SK-N-SH (cell line): ENCODE results near the gene JAML.

ENCODE experiments used
- CTCF ChIP-seq: fragments of 200-600 bp; sonication (generic); IDR thresholded peaks from 2 replicates; pipeline ENCODE4 v1.6.1; 2017; ENCODE audit warnings: antibody characterized with exemption, mild to moderate bottlenecking, moderate library complexity
- EP300 ChIP-seq, 2 experiments: IDR thresholded peaks; 2 replicates each; pipeline versions ENCODE4 v1.4.0 to v1.6.1; 2012; ENCODE audit warnings: borderline replicate concordance in 1 of 2, low read depth in 1 of 2, low read length in 1 of 2
- EZH2phosphoT487 ChIP-seq: fragments of 200-600 bp; sonication (generic); IDR thresholded peaks from 2 replicates; pipeline ENCODE4 v1.6.1; 2017; ENCODE audit warnings: low read depth, mixed run types, mild to moderate bottlenecking, antibody characterized with exemption, moderate library complexity, borderline replicate concordance
- FOXJ3 ChIP-seq: sonication (generic); formaldehyde crosslinking; IDR thresholded peaks from 2 replicates; pipeline ENCODE4 v1.5.1; 2020; ENCODE audit warnings: mild to moderate bottlenecking, missing genetic modification reagents
- JUND ChIP-seq: IDR thresholded peaks from 2 replicates; pipeline ENCODE4 v1.4.0; 2012
- MAX ChIP-seq: IDR thresholded peaks from 2 replicates; pipeline ENCODE4 v1.4.0; 2012; ENCODE audit warnings: low read depth
- PBX3 ChIP-seq: IDR thresholded peaks from 2 replicates; pipeline ENCODE4; 2012
- POLR2AphosphoS5 ChIP-seq: IDR thresholded peaks from 2 replicates; pipeline ENCODE4 v1.6.1; 2012; ENCODE audit warnings: low read depth, low read length
- RAD21 ChIP-seq: IDR thresholded peaks from 2 replicates; pipeline ENCODE4 v1.6.1; 2012; ENCODE audit warnings: mild to moderate bottlenecking, low read length
- RCOR1 ChIP-seq: fragments of 150-350 bp; IDR thresholded peaks from 2 replicates; pipeline ENCODE4 v1.6.1; 2017; ENCODE audit warnings: antibody characterized with exemption, low read length
- RFX5 ChIP-seq: IDR thresholded peaks from 2 replicates; pipeline ENCODE4 v1.6.1; 2012; ENCODE audit warnings: mild to moderate bottlenecking, improper control_type of control experiment, low read length
- SIN3A ChIP-seq: IDR thresholded peaks from 2 replicates; pipeline ENCODE4 v1.6.1; 2012; ENCODE audit warnings: low read depth, mild to moderate bottlenecking, low read length, moderate library complexity, borderline replicate concordance
- TEAD4 ChIP-seq: IDR thresholded peaks from 2 replicates; pipeline ENCODE4 v1.4.0; 2012; ENCODE audit warnings: mild to moderate bottlenecking, borderline replicate concordance; ENCODE audit not compliant: insufficient read depth
- YY1 ChIP-seq: IDR thresholded peaks from 2 replicates; pipeline ENCODE4 v1.4.0; 2012; ENCODE audit warnings: low read depth, mild to moderate bottlenecking

GRCh38 chr11:118146554-118146953 lies 78.3 kb downstream of the JAML start:
- TF ChIP-seq POLR2AphosphoS5 (no peak), TEAD4 (no peak), EZH2phosphoT487 (no peak), RAD21 (no peak), CTCF (no peak), JUND (no peak), RFX5 (no peak), YY1 (no peak), SIN3A (no peak), FOXJ3 (CRISPR knock-in tag) (no peak), EP300 (IDR thresholded peaks at IDR 0.05; ENCODE audit: borderline replicate concordance in 1 of 2, low read depth in 1 of 2, low read length in 1 of 2) (no peak), RCOR1 (no peak), MAX (no peak), PBX3 (no peak)
